Neural cell (in vitro differentiated cells): ENCODE measurements around the gene BTBD9. TPM values are rescaled to one million over a fixed set of nuclear protein-coding genes. Genes with fewer than 3 reads are reported as not detected.

Source experiments
- H2AFZ ChIP-seq: fragments of 200-600, 300-800 bp; sonication (generic), shearing (Covaris generic); 2 replicates; pipeline ENCODE4 v1.6.0; 2014; ENCODE audit warnings: low read depth, mild to moderate bottlenecking, antibody characterized with exemption, low read length, moderate library complexity
- H3F3A ChIP-seq: fragments of 200-600 bp; shearing (Covaris generic); 2 replicates; pipeline ENCODE4 v1.6.1; 2016; ENCODE audit warnings: mild to moderate bottlenecking, moderate library complexity, mixed read lengths, antibody characterized with exemption, low read length; ENCODE audit not compliant: insufficient read depth, poor library complexity, severe bottlenecking
- H3K27ac ChIP-seq: fragments of 200-600, 300-800 bp; sonication (generic), shearing (Covaris generic); 2 replicates; pipeline ENCODE4 v1.5.1; 2014; ENCODE audit warnings: mild to moderate bottlenecking, low read length, moderate library complexity
- H3K27me3 ChIP-seq: fragments of 300-800, 200-600 bp; sonication (generic), shearing (Covaris generic); 2 replicates; pipeline ENCODE4 v1.6.0; 2014; ENCODE audit warnings: mild to moderate bottlenecking, low read depth, low read length, moderate library complexity; ENCODE audit not compliant: insufficient read depth
- H3K36me3 ChIP-seq: fragments of 300-800, 200-600 bp; sonication (generic), shearing (Covaris generic); 2 replicates; pipeline ENCODE4 v1.5.1; 2014; ENCODE audit warnings: mild to moderate bottlenecking, antibody characterized with exemption, low read length, moderate library complexity; ENCODE audit not compliant: insufficient read depth
- H3K4me2 ChIP-seq: fragments of 300-800, 200-600 bp; sonication (generic), shearing (Covaris generic); 2 replicates; pipeline ENCODE4 v1.6.0; 2014; ENCODE audit warnings: mild to moderate bottlenecking, low read length
- H3K4me3 ChIP-seq: fragments of 300-800, 200-600 bp; sonication (generic), shearing (Covaris generic); 2 replicates; pipeline ENCODE4 v1.5.1; 2014; ENCODE audit warnings: mild to moderate bottlenecking, low read length, moderate library complexity
- H3K79me2 ChIP-seq: fragments of 200-600 bp; shearing (Covaris generic); replicated peaks from 2 replicates; pipeline ENCODE4 v1.6.0; 2014; ENCODE audit warnings: mild to moderate bottlenecking, low read length, moderate library complexity; ENCODE audit not compliant: insufficient read depth
- H3K9ac ChIP-seq: fragments of 300-800, 200-600 bp; sonication (generic), shearing (Covaris generic); 2 replicates; pipeline ENCODE4 v1.6.1; 2016; ENCODE audit warnings: mild to moderate bottlenecking, low read length, mixed read lengths
- H3K9me2 ChIP-seq: fragments of 200-600 bp; shearing (Covaris generic); 2 replicates; pipeline ENCODE4 v1.6.1; 2016; ENCODE audit warnings: mild to moderate bottlenecking, low read length, mixed read lengths; ENCODE audit not compliant: insufficient read depth
- H3K9me3 ChIP-seq: fragments of 200-600, 300-800 bp; sonication (generic), shearing (Covaris generic); 2 replicates; pipeline ENCODE4 v1.6.1; 2016; ENCODE audit warnings: mild to moderate bottlenecking, mixed run types, low read length, moderate library complexity, mixed read lengths
- H4K20me1 ChIP-seq: fragments of 200-600 bp; shearing (Covaris generic); 2 replicates; pipeline ENCODE4 v1.6.1; 2016; ENCODE audit warnings: mild to moderate bottlenecking, mixed run types; ENCODE audit not compliant: insufficient read depth
- EP300 ChIP-seq: fragments of 450-650 bp; conservative IDR thresholded peaks from 2 replicates; pipeline ENCODE4 v1.6.1; 2014; ENCODE audit warnings: antibody characterized with exemption, mild to moderate bottlenecking, moderate library complexity; ENCODE audit not compliant: poor library complexity, severe bottlenecking
- EZH2 ChIP-seq: fragments of 200-600, 300-800 bp; shearing (Covaris generic), sonication (generic); IDR thresholded peaks from 2 replicates; pipeline ENCODE4 v1.6.1; 2014; ENCODE audit warnings: antibody characterized with exemption, low read length, borderline replicate concordance, mild to moderate bottlenecking; ENCODE audit not compliant: insufficient read depth, poor library complexity, severe bottlenecking
- MXI1 ChIP-seq: fragments of 450-650 bp; conservative IDR thresholded peaks from 2 replicates; pipeline ENCODE4 v1.6.1; 2014; ENCODE audit warnings: antibody characterized with exemption, mild to moderate bottlenecking; ENCODE audit not compliant: poor library complexity, severe bottlenecking
- POLR2AphosphoS5 ChIP-seq: IDR thresholded peaks from 2 replicates; pipeline ENCODE4 v1.6.1; 2012
- RAD21 ChIP-seq: fragments of 450-650 bp; conservative IDR thresholded peaks from 2 replicates; pipeline ENCODE4 v1.6.1; 2014; ENCODE audit warnings: antibody characterized with exemption, mild to moderate bottlenecking, moderate library complexity
- SMC3 ChIP-seq: fragments of 450-650 bp; conservative IDR thresholded peaks from 2 replicates; pipeline ENCODE4 v1.6.1; 2014; ENCODE audit warnings: antibody characterized with exemption, mild to moderate bottlenecking, moderate library complexity; ENCODE audit not compliant: poor library complexity
- TAF1 ChIP-seq: IDR thresholded peaks from 2 replicates; pipeline ENCODE4 v1.6.1; 2012; ENCODE audit warnings: low read depth
- polyA plus RNA-seq: library from polyadenylated mRNA; depleted of rRNA; stranded (reverse); fragments of >200 nt; gene quantifications from 2 replicates; pipeline ENCODE4 v1.2.3, GENCODE V29; 2014
- TF ChIP-seq, protein P1 (sequence below): fragments of 450-650 bp; IDR thresholded peaks from 2 replicates; pipeline ENCODE4 v1.5.1; 2014; ENCODE audit warnings: antibody characterized with exemption, mild to moderate bottlenecking, moderate library complexity; ENCODE audit not compliant: poor library complexity, severe bottlenecking
- TF ChIP-seq, protein P2 (sequence below): IDR thresholded peaks from 2 replicates; pipeline ENCODE4 v1.6.1; 2012; ENCODE audit warnings: borderline replicate concordance

Gene BTBD9
- polyA plus RNA-seq, 1 donor from 2014 or later, result 6.2 TPM

DNA sequence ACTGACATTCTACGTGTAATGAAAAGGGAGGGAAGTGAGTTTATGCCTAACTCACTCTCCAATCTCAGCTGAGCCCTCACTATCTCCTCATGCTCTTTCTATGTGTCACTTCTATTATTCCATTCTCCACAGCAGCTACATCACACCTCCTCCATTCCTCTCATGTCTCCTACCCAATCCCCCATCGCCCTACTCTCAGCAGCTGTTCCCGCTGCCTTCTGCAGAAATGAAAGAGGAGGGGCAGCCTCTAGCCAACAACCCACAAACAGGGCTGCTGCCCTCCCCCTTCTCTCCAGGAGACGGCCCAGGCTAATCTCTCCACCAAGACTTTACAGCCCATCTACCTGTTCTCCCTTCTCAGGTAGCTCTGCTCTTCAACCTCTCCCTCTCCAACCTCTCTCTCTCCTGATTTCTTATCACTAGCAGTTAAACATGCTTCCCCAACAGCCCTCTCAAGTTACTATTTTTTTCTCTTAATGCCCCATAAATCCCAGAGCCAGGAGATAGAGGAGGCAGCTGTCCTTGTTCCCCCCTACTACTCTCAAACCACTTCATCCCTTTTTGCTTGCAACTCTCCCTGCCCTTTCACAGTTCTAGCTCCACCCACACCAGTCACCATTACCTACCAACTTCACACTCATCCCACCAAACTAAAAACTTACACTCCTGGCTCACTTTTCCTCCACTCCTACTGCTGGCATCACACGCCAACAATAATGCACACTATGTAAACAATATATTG lies 136.5 kb downstream of the BTBD9 start:
- TF ChIP-seq EZH2 (no peak), RAD21 (no peak), SMC3 (no peak), TAF1 (no peak), POLR2AphosphoS5 (no peak)
- Histone ChIP-seq H3K27me3 (no peaks in the 10 kb centered on the region), H3K36me3 (no peaks in the 10 kb centered on the region), H3K9me3 (no peaks in the 10 kb centered on the region), H3K9ac (no peak overlapping the region), H2AFZ (no peak overlapping the region), H3K4me3 (no peak overlapping the region), H3K79me2 (no peaks in the 10 kb centered on the region), H3K27ac (no peak overlapping the region), H3K9me2 (no peaks in the 10 kb centered on the region), H4K20me1 (no peaks in the 10 kb centered on the region), H3K4me2 (no peak overlapping the region), H3F3A (no peaks in the 10 kb centered on the region)

DNA sequence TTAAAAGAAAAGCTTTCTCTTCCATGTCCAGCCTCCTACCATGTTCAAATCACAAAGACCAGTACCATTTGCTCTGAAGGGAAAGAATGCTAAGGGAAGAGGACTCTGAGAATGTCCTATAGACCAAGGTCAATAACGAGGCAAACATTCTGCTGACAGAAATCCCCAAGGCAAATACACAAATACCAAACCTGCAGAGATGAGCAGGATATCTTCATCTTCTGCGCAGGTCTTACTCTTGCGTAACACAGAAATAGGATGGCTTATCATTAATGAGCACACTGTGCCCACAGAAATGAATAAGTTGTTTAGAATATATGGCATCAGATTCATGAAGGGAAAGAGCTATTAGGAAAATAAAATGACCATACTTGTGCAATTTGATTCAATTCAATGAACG lies 137.3 kb downstream of the BTBD9 start:
- Histone ChIP-seq H2AFZ (no peak overlapping the region), H3K36me3 (no peaks in the 10 kb centered on the region), H3K9ac (no peak overlapping the region), H4K20me1 (no peaks in the 10 kb centered on the region), H3K79me2 (no peaks in the 10 kb centered on the region), H3K4me2 (no peak overlapping the region), H3K27me3 (no peaks in the 10 kb centered on the region), H3F3A (no peaks in the 10 kb centered on the region), H3K9me3 (no peaks in the 10 kb centered on the region), H3K27ac (no peak overlapping the region), H3K9me2 (no peaks in the 10 kb centered on the region), H3K4me3 (no peak overlapping the region)
- TF ChIP-seq POLR2AphosphoS5 (no peak), EP300 (no peak), TAF1 (no peak), RAD21 (no peak), EZH2 (no peak), MXI1 (no peak), SMC3 (no peak)
- TF ChIP-seq, protein P1, sequence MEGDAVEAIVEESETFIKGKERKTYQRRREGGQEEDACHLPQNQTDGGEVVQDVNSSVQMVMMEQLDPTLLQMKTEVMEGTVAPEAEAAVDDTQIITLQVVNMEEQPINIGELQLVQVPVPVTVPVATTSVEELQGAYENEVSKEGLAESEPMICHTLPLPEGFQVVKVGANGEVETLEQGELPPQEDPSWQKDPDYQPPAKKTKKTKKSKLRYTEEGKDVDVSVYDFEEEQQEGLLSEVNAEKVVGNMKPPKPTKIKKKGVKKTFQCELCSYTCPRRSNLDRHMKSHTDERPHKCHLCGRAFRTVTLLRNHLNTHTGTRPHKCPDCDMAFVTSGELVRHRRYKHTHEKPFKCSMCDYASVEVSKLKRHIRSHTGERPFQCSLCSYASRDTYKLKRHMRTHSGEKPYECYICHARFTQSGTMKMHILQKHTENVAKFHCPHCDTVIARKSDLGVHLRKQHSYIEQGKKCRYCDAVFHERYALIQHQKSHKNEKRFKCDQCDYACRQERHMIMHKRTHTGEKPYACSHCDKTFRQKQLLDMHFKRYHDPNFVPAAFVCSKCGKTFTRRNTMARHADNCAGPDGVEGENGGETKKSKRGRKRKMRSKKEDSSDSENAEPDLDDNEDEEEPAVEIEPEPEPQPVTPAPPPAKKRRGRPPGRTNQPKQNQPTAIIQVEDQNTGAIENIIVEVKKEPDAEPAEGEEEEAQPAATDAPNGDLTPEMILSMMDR, result no peak
- TF ChIP-seq, protein P2, sequence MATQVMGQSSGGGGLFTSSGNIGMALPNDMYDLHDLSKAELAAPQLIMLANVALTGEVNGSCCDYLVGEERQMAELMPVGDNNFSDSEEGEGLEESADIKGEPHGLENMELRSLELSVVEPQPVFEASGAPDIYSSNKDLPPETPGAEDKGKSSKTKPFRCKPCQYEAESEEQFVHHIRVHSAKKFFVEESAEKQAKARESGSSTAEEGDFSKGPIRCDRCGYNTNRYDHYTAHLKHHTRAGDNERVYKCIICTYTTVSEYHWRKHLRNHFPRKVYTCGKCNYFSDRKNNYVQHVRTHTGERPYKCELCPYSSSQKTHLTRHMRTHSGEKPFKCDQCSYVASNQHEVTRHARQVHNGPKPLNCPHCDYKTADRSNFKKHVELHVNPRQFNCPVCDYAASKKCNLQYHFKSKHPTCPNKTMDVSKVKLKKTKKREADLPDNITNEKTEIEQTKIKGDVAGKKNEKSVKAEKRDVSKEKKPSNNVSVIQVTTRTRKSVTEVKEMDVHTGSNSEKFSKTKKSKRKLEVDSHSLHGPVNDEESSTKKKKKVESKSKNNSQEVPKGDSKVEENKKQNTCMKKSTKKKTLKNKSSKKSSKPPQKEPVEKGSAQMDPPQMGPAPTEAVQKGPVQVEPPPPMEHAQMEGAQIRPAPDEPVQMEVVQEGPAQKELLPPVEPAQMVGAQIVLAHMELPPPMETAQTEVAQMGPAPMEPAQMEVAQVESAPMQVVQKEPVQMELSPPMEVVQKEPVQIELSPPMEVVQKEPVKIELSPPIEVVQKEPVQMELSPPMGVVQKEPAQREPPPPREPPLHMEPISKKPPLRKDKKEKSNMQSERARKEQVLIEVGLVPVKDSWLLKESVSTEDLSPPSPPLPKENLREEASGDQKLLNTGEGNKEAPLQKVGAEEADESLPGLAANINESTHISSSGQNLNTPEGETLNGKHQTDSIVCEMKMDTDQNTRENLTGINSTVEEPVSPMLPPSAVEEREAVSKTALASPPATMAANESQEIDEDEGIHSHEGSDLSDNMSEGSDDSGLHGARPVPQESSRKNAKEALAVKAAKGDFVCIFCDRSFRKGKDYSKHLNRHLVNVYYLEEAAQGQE, result no peak

DNA sequence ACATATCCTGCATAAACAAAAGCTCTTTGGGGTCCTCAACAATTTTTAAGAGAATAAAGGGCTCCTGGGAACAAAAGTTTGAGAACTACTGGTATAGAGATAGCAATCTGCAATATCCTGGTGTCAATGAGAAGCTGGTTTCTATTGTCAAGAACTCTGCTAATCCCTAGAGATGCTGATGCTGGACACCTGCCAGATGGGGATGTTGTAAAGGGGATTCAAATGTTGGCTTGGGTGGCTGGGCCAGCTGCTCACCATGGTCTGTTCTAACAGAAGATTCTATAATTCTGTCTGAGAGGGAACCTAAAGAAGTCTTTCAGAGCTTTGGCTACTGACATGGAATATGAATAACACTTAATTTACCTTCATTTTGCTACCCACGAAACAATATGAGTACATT lies 137.8 kb downstream of the BTBD9 start:
- no peaks in the 10 kb centered on the region for H3K9me3 ChIP-seq
- no peaks in the 10 kb centered on the region for H3K36me3 ChIP-seq
- H4K20me1 ChIP-seq, result no peaks in the 10 kb centered on the region
- H3F3A ChIP-seq, result no peaks in the 10 kb centered on the region
- H3K4me2 ChIP-seq, result no peak overlapping the region
- H3K27me3 ChIP-seq, result no peaks in the 10 kb centered on the region
- no peaks in the 10 kb centered on the region for H3K9me2 ChIP-seq
- TF ChIP-seq EZH2 (no peak), TAF1 (no peak)
- H2AFZ ChIP-seq, result no peak overlapping the region
- H3K79me2 ChIP-seq, result no peaks in the 10 kb centered on the region
- no peak overlapping the region for H3K4me3 ChIP-seq
- H3K27ac ChIP-seq, result no peak overlapping the region
- H3K9ac ChIP-seq, result no peak overlapping the region
